ENCODE results near the gene FLT3LG. TPM values are rescaled to one million over a fixed set of nuclear protein-coding genes. Genes with fewer than 3 reads are reported as not detected.

Gene FLT3LG
- total RNA-seq, 2 donors from 2014 or later = 4.7 to 5.6 TPM

DNA sequence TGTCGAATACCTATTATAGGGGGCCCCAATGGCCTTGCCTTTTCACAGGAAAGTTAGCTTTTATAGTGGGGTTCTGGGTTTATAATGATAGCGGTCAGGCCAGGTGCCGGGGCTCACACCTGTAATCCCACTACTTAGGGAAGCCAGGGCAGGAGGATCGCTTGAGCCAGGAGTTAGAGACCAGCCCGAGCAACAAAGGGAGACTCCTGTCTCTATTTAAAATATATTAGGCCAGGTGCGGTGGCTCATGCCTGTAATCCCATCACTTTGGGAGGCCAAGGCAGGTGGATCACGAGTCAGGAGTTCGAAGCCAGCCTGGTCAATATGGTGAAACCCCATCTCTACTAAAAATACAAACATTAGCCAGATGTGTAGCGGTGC, 29.6 kb downstream of the FLT3LG start:
- Histone ChIP-seq H3K4me3 (no peak overlapping the region), H3K27ac (no peak overlapping the region), H3K9me3 (no peaks in the 10 kb centered on the region), H3K36me3 (peaks cover 14% of the 10 kb centered on the region), H3K27me3 (replicated peaks; ENCODE audit: insufficient read depth) (no peaks in the 10 kb centered on the region), H3K4me1 (ENCODE audit: control insufficient read depth in 1 of 2, low read depth in 2 of 2) (peaks cover 5 to 18% of the 10 kb centered on the region in 2 donors)
- ATAC-seq (ENCODE audit: insufficient number of reproducible peaks, low FRiP score, low read depth) (no peak), DNase-seq (ENCODE audit: low spot score) (no peak)
- TF ChIP-seq, protein P1, sequence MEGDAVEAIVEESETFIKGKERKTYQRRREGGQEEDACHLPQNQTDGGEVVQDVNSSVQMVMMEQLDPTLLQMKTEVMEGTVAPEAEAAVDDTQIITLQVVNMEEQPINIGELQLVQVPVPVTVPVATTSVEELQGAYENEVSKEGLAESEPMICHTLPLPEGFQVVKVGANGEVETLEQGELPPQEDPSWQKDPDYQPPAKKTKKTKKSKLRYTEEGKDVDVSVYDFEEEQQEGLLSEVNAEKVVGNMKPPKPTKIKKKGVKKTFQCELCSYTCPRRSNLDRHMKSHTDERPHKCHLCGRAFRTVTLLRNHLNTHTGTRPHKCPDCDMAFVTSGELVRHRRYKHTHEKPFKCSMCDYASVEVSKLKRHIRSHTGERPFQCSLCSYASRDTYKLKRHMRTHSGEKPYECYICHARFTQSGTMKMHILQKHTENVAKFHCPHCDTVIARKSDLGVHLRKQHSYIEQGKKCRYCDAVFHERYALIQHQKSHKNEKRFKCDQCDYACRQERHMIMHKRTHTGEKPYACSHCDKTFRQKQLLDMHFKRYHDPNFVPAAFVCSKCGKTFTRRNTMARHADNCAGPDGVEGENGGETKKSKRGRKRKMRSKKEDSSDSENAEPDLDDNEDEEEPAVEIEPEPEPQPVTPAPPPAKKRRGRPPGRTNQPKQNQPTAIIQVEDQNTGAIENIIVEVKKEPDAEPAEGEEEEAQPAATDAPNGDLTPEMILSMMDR (IDR thresholded peaks at IDR 0.05) = no peak

DNA sequence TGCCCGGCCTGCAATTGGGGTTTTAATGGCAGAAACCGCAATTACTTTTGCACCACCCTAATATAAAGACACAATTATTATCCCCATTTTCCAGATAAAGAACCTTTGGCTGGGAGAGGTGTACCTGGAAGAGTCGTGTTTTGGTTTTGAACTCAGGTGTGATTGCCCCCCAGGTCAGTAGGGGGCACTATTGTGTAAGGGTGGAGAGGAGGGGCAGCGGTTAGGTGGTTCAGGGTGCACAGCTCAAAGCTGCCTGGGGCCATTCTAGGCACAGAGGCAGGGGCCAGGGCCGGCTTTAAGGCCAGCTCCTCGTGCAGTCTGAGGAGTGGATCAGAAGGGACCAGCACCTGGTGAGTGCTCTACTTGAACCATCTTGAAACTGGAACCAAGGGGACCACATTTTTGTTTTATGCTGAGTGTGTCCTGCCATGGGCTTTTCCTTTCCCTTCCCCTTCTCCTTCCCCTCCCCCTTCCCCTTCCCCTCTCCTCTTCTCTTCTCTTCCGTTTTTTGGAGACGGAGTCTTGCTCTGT, 32.6 kb downstream of the FLT3LG start:
- ATAC-seq (ENCODE audit: insufficient number of reproducible peaks, low FRiP score, low read depth) (no peak), DNase-seq (ENCODE audit: low spot score) (no peak)
- Histone ChIP-seq H3K4me1 (ENCODE audit: control insufficient read depth in 1 of 2, low read depth in 2 of 2) (peaks cover 0 to under 1% of the 10 kb centered on the region in 2 donors), H3K27ac (no peak overlapping the region), H3K36me3 (no peaks in the 10 kb centered on the region), H3K4me3 (no peak overlapping the region), H3K9me3 (no peaks in the 10 kb centered on the region), H3K27me3 (replicated peaks; ENCODE audit: insufficient read depth) (no peaks in the 10 kb centered on the region)
- TF ChIP-seq, protein P1 (IDR thresholded peaks at IDR 0.05) = peak; percentile 57

GRCh38 chr19:49507803-49508494, 33.9 kb downstream of the FLT3LG start:
- H3K4me1 ChIP-seq (ENCODE audit: control insufficient read depth in 1 of 2, low read depth in 2 of 2) = peaks cover 0 to 10% of the 10 kb centered on the region in 2 donors
- TF ChIP-seq, protein P1 (IDR thresholded peaks at IDR 0.05) = no peak

DNA sequence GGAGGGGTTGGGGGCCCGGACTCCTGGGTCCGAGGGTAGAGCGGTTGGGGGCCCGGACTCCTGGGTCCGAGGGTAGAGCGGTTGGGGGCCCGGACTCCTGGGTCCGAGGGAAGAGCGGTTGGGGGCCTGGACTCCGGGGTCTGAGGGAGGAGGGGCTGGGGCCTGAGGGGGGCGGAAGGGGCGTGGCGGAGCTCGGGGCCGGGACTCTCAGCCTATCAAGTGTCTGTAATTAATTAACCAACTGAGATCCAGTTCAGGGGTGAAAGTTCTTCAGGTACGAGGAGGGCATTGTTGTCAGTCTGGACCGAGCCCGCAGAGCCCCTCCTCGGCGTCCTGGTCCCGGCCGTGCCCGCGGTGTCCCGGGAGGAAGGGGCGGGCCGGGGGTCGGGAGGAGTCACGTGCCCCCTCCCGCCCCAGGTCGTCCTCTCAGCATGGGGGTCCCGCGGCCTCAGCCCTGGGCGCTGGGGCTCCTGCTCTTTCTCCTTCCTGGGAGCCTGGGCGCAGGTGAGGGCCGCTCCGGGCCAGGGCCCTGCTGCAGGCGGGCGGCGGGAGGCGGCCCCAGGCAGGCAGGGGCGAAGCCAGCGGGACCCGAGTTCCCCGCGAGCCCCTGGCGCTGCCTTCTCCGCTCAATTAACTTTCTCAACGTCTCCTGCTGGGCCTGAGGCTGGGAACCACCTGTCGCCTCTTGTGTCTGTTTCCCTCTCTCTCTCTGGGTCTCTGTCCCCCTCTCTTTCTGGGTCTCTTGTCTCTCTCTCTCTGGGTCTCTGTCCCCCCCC, 39.1 kb downstream of the FLT3LG start:
- TF ChIP-seq, protein P1 (IDR thresholded peaks at IDR 0.05) = no peak
- H3K4me1 ChIP-seq (ENCODE audit: control insufficient read depth in 1 of 2, low read depth in 2 of 2) = peaks cover 7 to 28% of the 10 kb centered on the region in 2 donors
- no peaks in the 10 kb centered on the region for H3K27me3 ChIP-seq (replicated peaks; ENCODE audit: insufficient read depth)
- ATAC-seq (ENCODE audit: insufficient number of reproducible peaks, low FRiP score, low read depth) (peak; percentile 41), DNase-seq (ENCODE audit: low spot score) (no peak)
- peak overlapping the region; percentile 72 to 80 for H3K27ac ChIP-seq
- H3K4me3 ChIP-seq = peak overlapping the region; percentile 98
- no peaks in the 10 kb centered on the region for H3K9me3 ChIP-seq
- H3K36me3 ChIP-seq = no peaks in the 10 kb centered on the region

More at GRCh38 chr19:49507803-49508494, 33.9 kb downstream of the FLT3LG start:
- ATAC-seq (ENCODE audit: insufficient number of reproducible peaks, low FRiP score, low read depth) (no peak), DNase-seq (ENCODE audit: low spot score) (no peak)
- H3K27ac ChIP-seq = no peak overlapping the region
- H3K9me3 ChIP-seq = no peaks in the 10 kb centered on the region
- no peaks in the 10 kb centered on the region for H3K36me3 ChIP-seq
- H3K27me3 ChIP-seq (replicated peaks; ENCODE audit: insufficient read depth) = no peaks in the 10 kb centered on the region
- no peak overlapping the region for H3K4me3 ChIP-seq

DNA sequence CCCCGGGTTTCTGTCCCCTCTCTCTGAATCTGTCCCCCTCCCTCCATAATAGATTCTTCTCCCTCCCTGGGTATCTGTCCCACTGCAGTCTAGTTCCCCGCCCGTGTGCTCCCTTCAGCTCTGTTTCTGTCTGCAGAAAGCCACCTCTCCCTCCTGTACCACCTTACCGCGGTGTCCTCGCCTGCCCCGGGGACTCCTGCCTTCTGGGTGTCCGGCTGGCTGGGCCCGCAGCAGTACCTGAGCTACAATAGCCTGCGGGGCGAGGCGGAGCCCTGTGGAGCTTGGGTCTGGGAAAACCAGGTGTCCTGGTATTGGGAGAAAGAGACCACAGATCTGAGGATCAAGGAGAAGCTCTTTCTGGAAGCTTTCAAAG, 39.7 kb downstream of the FLT3LG start:
- TF ChIP-seq, protein P1 (IDR thresholded peaks at IDR 0.05) = no peak
- H3K9me3 ChIP-seq = no peaks in the 10 kb centered on the region
- peak overlapping the region; percentile 72 to 80 for H3K27ac ChIP-seq
- no peaks in the 10 kb centered on the region for H3K36me3 ChIP-seq
- H3K4me1 ChIP-seq (ENCODE audit: control insufficient read depth in 1 of 2, low read depth in 2 of 2) = peaks cover 7 to 28% of the 10 kb centered on the region in 2 donors
- H3K27me3 ChIP-seq (replicated peaks; ENCODE audit: insufficient read depth) = no peaks in the 10 kb centered on the region
- peak overlapping the region; percentile 98 for H3K4me3 ChIP-seq
- DNase-seq (ENCODE audit: low spot score) = no peak
- ATAC-seq (ENCODE audit: insufficient number of reproducible peaks, low FRiP score, low read depth) = no peak

Measured in thoracic aorta (tissue), 2 donors.